IPS DF 4.7 (cell line): Measurements from ENCODE around the gene MLF2.

Source experiments
- DNase-seq: peaks from one replicate; pipeline ENCODE4 v3.0.0-alpha.2; 2013; ENCODE audit warnings: low spot score; ENCODE audit errors: extremely low read depth

The MLF2 gene, protein sequence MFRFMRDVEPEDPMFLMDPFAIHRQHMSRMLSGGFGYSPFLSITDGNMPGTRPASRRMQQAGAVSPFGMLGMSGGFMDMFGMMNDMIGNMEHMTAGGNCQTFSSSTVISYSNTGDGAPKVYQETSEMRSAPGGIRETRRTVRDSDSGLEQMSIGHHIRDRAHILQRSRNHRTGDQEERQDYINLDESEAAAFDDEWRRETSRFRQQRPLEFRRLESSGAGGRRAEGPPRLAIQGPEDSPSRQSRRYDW

DNA sequence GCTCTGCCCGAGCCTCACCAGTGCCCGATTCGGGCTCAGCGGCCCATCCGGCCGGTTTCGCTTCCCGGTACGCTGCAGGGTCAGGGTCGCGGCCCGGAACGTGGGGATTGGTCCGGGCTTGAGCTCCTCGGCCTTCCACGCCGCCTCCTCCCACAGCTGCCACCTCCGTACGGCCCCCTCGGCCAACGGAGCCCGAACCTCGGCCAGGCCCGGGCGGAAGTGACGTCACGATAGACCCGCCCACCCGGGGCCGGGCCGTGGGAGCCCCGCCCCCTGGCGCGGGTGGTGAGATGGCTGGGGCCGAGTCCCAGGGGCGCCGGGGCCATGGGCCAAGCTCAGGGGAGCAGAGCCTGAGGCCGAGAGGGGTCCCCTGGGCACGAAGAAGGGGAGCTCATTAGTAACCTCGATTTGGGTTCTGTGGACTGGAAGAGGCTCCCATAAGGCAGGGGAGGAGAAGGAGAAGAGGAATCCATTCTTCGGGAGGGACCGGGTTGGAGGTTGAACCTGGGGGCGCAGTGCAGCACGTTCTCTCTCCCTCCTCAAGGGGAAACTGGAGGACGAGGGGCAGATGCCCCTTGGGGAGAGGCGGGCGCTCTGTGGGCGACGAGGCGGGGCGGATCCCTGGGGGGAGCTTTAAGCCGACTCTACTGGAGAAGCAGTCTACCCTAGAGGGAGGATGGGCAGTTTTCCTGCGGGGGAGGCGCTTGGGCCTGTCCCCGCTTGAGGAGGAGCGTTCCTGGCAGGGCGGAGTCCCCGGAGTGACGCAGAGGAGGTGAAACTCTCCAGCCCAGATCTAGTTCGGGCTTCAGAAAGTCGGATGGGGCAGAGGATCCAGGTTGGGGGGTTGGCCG, at the start of gene MLF2:
Gene MLF2, minus strand, starts transcription at position 221 of the 851 bp plus-strand sequence. CDS start 807 bp downstream, outside the sequence.
- no peak for DNase-seq

GRCh38 chr12:6799147-6799546, 46.2 kb upstream of the MLF2 start:
- no peak for DNase-seq

- no peak for DNase-seq
Measured at GRCh38 chr12:6796576-6796975, 43.6 kb upstream of the MLF2 start.

DNA sequence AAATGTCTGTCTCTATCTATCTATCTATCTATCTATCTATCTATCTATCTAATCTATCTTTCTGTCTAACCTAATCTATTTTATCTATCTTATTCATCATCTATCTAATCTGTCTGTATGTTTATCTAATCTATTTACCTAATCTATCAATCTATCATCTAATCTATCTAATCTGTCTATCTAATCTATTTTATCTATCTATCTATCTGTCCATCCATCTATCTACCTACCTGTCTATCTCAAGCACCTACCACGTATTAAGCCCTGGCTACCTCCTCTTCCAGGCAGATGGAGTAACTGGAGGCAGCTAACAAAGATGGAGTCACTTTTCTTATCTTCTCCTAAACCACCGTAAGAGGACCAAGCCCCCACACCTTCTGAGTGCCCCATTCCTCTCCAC, 42.1 kb upstream of the MLF2 start:
- DNase-seq = no peak

DNA sequence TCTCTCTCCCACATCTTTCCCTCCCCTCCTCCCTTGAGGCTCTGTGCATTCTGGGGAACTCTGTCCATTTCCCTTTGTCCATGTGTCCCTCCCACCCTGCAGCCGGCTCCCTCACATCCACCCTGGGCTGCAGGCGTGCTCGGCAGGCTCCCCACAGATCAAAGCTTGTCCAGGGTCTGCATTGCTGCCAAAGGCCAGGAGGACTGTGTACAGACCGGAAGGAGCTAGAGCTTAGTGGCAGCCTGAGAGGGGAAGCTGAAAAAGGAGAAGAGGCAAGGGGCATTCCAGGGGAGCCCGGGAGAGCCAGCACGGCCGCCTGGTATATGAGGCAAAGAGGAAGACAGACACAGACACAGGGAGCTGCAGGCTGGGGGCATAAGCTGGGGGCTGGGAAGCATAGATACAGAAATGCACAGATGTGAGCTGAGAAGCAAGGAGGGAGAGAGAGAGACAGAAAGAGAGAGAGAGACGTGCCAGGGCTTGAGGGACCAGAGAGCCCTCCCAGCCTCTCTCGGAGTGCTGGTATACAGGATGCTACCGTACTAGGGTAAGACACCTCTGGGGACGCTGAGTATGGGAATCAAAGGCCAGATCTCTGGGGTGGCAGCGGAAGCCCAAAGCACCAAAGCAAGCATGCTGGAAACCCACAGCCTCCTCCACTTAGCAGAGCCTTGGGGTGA, 39.7 kb upstream of the MLF2 start:
- DNase-seq = no peak

DNA sequence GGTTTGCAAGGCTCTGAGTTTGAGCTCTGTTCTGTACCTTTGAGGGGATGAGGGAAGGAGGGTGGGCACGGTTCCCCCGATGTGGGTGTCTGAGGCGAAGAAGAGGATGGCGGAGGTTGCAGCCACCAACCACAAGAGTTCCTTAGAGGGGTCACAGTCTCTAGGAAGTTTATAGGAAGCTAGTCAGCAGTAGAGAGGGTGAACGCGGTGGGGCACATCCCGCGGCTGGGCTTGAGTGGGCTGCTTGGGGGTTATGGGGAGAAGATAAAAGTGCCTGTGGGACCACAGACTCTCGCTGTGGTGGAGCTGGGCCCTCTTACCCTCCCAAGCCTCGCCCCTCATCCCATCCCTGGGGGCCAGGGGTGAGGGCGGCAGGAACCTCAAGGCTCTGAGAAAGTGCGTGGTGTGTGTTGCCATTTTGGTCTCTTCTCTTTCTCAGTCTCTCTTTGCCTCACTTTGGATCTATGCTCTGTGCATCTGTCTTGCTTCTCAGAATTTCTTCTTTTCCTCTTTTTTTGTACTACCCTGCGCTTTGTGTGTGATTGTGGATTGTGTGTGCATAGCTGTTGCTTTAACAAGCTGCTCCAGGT, 39.1 kb upstream of the MLF2 start:
- no peak for DNase-seq

GRCh38 chr12:6790496-6791150, 37.7 kb upstream of the MLF2 start:
- DNase-seq = no peak

- DNase-seq = no peak
Measured at GRCh38 chr12:6788972-6789924, 36.3 kb upstream of the MLF2 start, which contains the start of gene CD4. TSS of gene CD4 (plus strand) at chr12:6789528. CDS start at chr12:6800139, 10,611 bp downstream.

GRCh38 chr12:6787309-6787708, 34.4 kb upstream of the MLF2 start:
- no peak for DNase-seq

DNA sequence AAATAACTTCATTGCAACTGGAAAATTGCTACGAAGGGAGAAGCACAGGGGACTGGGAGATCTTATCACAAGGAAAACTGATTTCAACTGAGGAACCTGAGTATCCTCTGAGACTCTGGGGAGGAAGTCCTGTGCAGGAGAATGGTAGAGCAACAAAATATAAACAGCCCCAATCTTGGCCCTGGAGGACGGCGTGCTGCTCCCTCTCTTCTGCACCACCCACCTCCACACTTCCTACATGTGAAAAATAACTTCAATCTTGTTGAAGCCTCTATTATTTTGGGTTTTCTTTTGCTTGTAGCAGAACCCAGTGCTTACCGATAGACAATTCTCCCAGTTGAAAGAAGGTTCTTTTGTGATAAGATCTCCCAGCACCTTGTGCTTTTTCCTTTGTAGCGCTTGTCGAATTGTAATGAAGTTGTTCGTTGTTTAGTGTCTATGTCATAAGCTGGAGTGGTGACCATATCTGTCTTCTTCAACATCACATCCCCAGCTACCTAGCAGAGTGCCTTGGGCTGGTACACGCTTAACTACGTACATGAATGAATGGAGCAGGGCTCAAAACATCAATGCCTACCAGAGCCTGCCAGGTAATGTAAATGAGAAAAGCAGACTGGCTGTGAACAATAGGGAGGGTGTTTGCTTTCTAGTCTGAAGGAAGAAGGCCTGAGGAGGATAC, 33.6 kb upstream of the MLF2 start:
- no peak for DNase-seq

- DNase-seq = no peak
Measured at GRCh38 chr12:6784761-6785160, 31.8 kb upstream of the MLF2 start.

DNA sequence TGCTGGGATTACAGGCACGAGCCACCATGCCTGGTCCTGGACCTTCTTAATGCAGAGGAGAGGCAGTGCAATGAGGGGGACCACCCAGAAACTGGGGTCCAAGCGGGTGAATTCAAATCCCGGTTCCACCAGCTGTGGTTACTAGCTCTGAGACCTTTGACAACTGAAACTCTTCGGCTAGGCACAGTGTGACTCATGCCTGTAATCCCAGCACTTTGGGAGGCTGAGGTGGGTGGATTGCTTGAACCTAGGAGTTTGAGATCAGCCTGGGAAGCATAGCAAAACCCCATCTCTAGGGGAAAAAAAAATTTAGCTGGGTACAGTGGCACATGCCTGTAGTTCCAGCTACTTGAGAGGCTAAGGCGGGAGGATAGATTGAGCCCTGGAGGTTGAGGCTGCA, 31.4 kb upstream of the MLF2 start:
- DNase-seq = no peak

DNA sequence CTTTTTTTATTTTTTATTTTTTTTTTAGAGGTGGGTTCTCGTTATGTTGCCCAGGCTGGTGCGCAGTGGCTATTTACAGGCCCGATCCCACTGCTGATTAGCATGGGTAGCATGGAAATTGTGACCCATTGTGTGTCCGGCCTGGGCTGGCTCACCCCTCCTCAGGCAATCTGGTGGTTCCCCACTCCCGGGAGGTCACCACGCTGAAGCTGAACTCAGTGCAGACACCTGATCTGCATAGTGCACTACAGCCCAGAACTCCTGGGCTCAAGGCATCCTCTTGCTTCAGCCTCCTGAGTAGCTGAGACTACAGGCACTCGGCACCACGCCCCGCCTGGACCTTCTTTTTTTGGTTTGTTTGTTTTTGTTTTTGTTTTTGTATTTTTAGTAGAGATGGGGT, 30.9 kb upstream of the MLF2 start:
- DNase-seq = no peak

- no peak for DNase-seq
Measured at GRCh38 chr12:6782850-6783566, 30.1 kb upstream of the MLF2 start.

DNA sequence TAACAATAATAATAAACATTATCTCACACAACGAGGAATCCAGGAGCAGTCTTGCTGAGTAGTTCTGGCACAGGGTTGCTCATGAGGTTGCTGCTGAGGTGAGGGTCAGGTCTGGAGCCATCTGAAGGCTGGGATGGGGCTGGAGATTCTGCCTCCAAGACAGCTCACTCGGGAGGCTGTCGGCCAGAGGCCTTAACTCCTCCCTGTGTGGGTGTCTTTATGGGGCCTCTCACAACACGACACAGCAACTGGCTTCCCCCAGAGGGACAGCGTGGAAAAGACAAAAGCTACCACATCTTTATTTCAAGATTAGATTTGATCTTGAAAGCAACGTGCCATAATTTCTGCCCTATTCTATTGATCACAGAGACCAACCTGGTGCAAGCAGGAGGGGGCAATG, 29.2 kb upstream of the MLF2 start:
- no peak for DNase-seq

DNA sequence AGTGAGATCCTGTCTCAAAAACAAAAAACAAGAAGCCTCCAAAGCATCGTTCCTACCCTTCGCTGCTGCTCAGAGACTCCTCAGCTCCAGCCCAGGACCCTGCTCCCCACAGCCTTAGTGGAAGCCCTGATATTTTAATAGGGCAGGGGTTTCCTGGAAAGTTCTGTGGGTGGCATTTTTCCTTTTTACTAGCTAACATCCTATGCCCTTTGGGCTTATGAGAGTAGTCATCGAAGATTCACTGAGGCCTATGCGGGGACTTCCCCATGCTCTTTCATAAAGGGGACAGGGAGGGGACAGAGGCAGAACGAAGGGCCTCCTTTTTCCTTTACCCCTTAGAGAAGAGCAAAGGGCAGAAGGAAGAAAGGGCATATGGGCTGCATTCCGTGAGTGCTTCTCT, 27.6 kb upstream of the MLF2 start:
- no peak for DNase-seq

- no peak for DNase-seq
Measured at GRCh38 chr12:6779708-6780432, 26.9 kb upstream of the MLF2 start.
